RWPE2 (cell line): ENCODE measurements around the gene STX16.

Experiments
- ATAC-seq: fragments of 200-7000 bp; cut with Tn5 transposase; 3 replicates; pipeline ENCODE4 v1.9.1; 2021; ENCODE audit warnings: low read depth
- DNase-seq: peaks from one replicate; pipeline ENCODE4 v3.0.0-alpha.2; 2020; ENCODE audit warnings: low spot score
- H3K27ac ChIP-seq: fragments of 450-650 bp; 2 replicates; pipeline ENCODE4 v1.5.1; 2017; ENCODE audit warnings: mild to moderate bottlenecking; ENCODE audit not compliant: poor library complexity, severe bottlenecking
- H3K27me3 ChIP-seq: fragments of 250-450 bp; sonication (Bioruptor Pico); 2 replicates; pipeline ENCODE4 v1.5.1; 2021; ENCODE audit warnings: mild to moderate bottlenecking, moderate library complexity; ENCODE audit not compliant: insufficient read depth, poor library complexity, severe bottlenecking
- H3K36me3 ChIP-seq: fragments of 250-450 bp; sonication (Bioruptor Pico); 2 replicates; pipeline ENCODE4 v1.5.1; 2020; ENCODE audit warnings: low read depth, mild to moderate bottlenecking, moderate library complexity
- H3K4me1 ChIP-seq: fragments of 250-450 bp; sonication (Bioruptor Pico); 2 replicates; pipeline ENCODE4 v1.5.1; 2021; ENCODE audit warnings: mild to moderate bottlenecking, moderate library complexity; ENCODE audit not compliant: insufficient read depth, poor library complexity, severe bottlenecking
- H3K4me3 ChIP-seq: fragments of 250-450 bp; sonication (Bioruptor Pico); 2 replicates; pipeline ENCODE4 v1.5.1; 2021; ENCODE audit warnings: mild to moderate bottlenecking, moderate library complexity; ENCODE audit not compliant: severe bottlenecking
- H3K9me3 ChIP-seq: fragments of 250-450 bp; sonication (Bioruptor Pico); 2 replicates; pipeline ENCODE4 v1.5.1; 2021; ENCODE audit warnings: mild to moderate bottlenecking, moderate library complexity; ENCODE audit not compliant: severe bottlenecking
- TF ChIP-seq, protein P1 (sequence below): fragments of 450-650 bp; IDR thresholded peaks from one replicate; pipeline ENCODE4 v1.5.1; 2017; ENCODE audit warnings: mild to moderate bottlenecking, moderate library complexity; ENCODE audit not compliant: poor library complexity, severe bottlenecking

The STX16 gene

DNA sequence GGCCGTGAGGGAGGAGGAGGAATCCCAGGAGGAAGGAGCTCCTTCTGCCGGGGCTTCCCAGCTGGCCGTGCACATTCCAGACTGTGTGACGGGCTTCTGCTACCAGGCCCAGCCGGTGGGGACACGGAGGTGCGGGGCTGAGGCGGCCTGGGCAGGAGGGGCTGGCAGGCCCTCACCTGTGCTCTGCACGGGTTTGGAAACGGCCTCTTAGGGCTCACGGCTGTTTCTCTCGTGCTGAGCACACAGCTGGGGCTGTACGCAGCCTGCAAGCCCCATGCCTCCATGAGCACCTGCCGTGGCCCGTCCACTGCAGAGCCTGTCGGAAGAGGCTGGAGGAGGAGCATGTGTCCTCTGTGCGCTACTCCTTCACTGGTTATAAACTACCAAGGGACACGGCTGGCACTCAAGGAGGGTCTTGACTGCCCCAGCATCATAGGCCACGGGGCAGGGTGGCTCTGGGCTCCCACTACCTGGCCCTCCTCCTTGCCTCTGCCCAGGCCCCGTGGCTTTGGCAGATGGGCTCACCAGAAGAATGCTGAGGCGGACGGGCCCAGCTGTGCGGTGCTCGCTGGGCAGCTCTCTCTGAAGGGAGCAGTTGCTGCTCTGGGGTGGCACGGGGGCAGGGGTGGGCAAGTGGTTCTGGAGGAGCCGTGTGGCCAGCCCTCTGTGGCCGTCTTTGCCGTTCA, 57.3 kb downstream of the STX16 start:
- Histone ChIP-seq H3K4me1 (no peaks in the 10 kb centered on the region), H3K9me3 (no peaks in the 10 kb centered on the region), H3K27ac (no peak overlapping the region), H3K27me3 (no peaks in the 10 kb centered on the region), H3K4me3 (no peak overlapping the region), H3K36me3 (peaks cover 16% of the 10 kb centered on the region)
- ATAC-seq = peak; percentile 1; the same call in 1 of the 3 replicates
- DNase-seq = peak; percentile 83
- TF ChIP-seq, protein P1, sequence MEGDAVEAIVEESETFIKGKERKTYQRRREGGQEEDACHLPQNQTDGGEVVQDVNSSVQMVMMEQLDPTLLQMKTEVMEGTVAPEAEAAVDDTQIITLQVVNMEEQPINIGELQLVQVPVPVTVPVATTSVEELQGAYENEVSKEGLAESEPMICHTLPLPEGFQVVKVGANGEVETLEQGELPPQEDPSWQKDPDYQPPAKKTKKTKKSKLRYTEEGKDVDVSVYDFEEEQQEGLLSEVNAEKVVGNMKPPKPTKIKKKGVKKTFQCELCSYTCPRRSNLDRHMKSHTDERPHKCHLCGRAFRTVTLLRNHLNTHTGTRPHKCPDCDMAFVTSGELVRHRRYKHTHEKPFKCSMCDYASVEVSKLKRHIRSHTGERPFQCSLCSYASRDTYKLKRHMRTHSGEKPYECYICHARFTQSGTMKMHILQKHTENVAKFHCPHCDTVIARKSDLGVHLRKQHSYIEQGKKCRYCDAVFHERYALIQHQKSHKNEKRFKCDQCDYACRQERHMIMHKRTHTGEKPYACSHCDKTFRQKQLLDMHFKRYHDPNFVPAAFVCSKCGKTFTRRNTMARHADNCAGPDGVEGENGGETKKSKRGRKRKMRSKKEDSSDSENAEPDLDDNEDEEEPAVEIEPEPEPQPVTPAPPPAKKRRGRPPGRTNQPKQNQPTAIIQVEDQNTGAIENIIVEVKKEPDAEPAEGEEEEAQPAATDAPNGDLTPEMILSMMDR = no peak

DNA sequence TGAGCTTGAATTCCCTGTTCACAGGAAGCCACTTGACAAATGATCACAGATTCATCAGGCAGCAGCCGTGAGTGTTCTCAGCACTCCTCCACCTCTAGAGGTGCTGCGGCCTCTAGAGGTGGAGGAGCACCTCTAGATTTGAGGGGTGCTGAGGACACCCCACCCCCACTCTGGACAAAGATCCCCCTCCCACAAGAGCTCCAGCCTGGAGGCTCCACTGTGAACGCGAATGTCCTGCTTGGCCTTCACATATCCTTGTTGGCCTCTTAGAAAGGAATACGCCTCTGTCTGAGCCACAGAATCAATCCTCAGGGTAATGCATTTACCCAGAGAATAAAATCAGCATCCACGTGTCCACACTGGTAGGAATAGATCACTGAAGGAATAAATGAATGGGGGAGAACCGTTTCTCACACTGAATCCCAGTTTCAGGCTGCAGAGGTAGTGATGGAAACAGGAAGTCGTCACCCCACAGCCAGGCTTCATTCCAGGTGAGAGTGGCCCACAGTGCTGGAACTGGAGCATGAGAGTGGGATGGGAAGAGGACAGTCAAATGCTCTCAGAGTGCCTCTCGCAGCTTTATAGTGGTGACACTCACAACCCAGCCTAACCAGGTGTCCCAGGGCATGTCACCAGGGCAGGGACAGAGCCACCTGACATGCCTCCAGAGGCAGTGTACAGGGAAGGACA, 58.1 kb downstream of the STX16 start:
- Histone ChIP-seq H3K36me3 (peaks cover 9% of the 10 kb centered on the region), H3K9me3 (no peaks in the 10 kb centered on the region), H3K4me3 (no peak overlapping the region), H3K27ac (no peak overlapping the region), H3K27me3 (no peaks in the 10 kb centered on the region), H3K4me1 (no peaks in the 10 kb centered on the region)
- DNase-seq (no peak), ATAC-seq (no peak; the same call in 2 of the 3 replicates)
- TF ChIP-seq, protein P1 = no peak

DNA sequence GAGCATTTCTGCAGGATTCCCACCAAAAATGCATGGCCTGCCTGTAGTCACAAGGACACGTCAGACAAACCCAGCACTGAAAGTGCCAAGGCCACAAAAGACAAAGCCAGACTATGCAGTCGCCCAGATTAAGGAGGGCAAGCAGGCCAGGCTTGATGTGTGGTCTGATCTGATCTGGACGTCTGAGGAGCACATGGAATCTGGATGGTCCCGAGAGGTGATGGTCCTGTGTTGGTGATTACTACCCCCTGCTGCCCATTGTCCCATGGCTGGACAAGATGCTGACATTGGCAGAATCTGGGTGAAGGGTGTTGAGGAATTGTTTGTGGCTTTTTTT, 58.6 kb downstream of the STX16 start:
- no peak for ATAC-seq

DNA sequence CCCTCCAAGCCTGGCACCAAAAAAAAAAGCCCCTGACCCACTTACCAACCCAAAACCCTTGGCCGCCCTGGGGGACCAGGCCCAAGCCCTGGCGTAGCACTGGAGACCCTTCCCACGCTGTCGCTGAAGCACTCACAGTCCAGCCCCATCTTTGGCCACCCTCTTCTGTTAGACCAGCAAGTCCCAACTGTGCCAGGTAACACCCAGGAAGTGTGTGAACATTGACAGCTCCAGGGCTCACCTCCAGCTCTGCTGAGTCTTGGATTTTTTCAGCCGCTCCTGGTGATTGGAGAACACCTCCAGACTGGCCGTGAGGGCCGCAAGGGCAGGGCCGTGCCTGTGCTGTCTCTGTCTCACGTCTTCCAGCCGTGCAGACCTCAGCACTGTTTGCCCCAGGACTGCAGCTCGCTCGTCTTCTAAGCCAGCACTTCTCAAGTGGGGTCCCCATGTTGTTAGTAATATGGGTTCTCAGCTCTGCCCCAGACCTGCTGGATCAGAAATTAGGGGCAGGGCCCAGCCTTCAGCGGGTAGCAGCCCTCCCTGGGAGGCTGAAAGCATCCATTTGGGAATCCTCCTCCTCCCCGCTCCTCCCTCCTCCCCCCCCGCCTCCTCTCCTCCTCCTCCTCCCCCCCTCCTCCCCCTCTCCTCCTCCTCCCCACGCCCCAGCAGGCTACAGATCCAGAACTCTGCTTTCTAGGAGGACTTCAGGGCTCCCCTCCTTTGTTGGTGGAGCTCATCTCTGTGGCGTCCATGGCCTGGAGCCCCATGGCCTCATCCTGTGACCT, 59.6 kb downstream of the STX16 start:
- TF ChIP-seq, protein P1 = no peak
- ATAC-seq = no peak
- DNase-seq = peak; percentile 79

More for the DNA sequence above, 58.6 kb downstream of the STX16 start:
- H3K4me1 ChIP-seq = no peaks in the 10 kb centered on the region
- H3K27ac ChIP-seq = no peak overlapping the region
- H3K9me3 ChIP-seq = no peaks in the 10 kb centered on the region
- DNase-seq = peak; percentile 65
- TF ChIP-seq, protein P1 = no peak
- H3K27me3 ChIP-seq = no peaks in the 10 kb centered on the region
- H3K36me3 ChIP-seq = peaks cover 4% of the 10 kb centered on the region; the same call in 1 of the 2 replicates
- no peak overlapping the region for H3K4me3 ChIP-seq

More for the DNA sequence above, 59.6 kb downstream of the STX16 start:
- Histone ChIP-seq H3K36me3 (no peaks in the 10 kb centered on the region), H3K4me3 (no peak overlapping the region), H3K9me3 (no peaks in the 10 kb centered on the region), H3K27me3 (no peaks in the 10 kb centered on the region), H3K27ac (no peak overlapping the region), H3K4me1 (no peaks in the 10 kb centered on the region)
